OCI-LY7 (cell line): Measurements from ENCODE around the gene DNALI1.

Experiments used
- CTCF ChIP-seq: fragments of 200-600 bp; sonication (generic); conservative IDR thresholded peaks from 2 replicates; pipeline ENCODE4 v1.5.1; 2014; ENCODE audit warnings: mild to moderate bottlenecking, antibody characterized with exemption, low read length, moderate library complexity, mixed read lengths
- EZH2phosphoT487 ChIP-seq: fragments of 200-600 bp; sonication (generic); IDR thresholded peaks from 2 replicates; pipeline ENCODE4 v1.6.1; 2018; ENCODE audit warnings: low read depth, borderline replicate concordance, mild to moderate bottlenecking, mixed run types, antibody characterized with exemption, low read length, moderate library complexity, mixed read lengths

- TF ChIP-seq CTCF (no peak), EZH2phosphoT487 (no peak)
Observed at GRCh38 chr1:37596182-37596667, 39.5 kb downstream of the DNALI1 start.
